Memory B cell (primary cell): ENCODE data around the gene AFDN.

Experiments
- ATAC-seq: fragments of 150-1000 bp; cut with Tn5 transposase; 2 replicates; pipeline ENCODE4 v1.10.0; 2021; ENCODE audit warnings: low read depth, mild to moderate bottlenecking, moderate library complexity
- DNase-seq, 2 donors: peaks; one replicate each; pipeline ENCODE4 v3.0.0; 2022; ENCODE audit warnings: low spot score in 2 of 2
- H3K27ac Mint-ChIP-seq: one replicate; pipeline ENCODE4 v1.8.0; 2022; ENCODE audit warnings: mild to moderate bottlenecking, moderate library complexity, mixed read lengths
- H3K27me3 Mint-ChIP-seq: one replicate; pipeline ENCODE4 v1.8.0; 2022; ENCODE audit warnings: mixed read lengths
- H3K36me3 Mint-ChIP-seq: one replicate; pipeline ENCODE4 v1.8.0; 2022; ENCODE audit warnings: mild to moderate bottlenecking, mixed read lengths
- H3K4me1 Mint-ChIP-seq: one replicate; pipeline ENCODE4 v1.8.0; 2022; ENCODE audit warnings: mixed read lengths
- H3K4me3 Mint-ChIP-seq: one replicate; pipeline ENCODE4 v1.8.0; 2022; ENCODE audit warnings: mild to moderate bottlenecking, moderate library complexity, mixed read lengths
- H3K9me3 Mint-ChIP-seq: one replicate; pipeline ENCODE4 v1.8.0; 2022; ENCODE audit warnings: mixed read lengths

The AFDN gene

GRCh38 chr6:168002804-168003203 lies 176.1 kb downstream of the AFDN start:
- ATAC-seq (no peak), DNase-seq (no peak)
- Mint-ChIP-seq H3K9me3 (no peaks in the 10 kb centered on the region), H3K27ac (no peak overlapping the region), H3K4me3 (no peak overlapping the region), H3K4me1 (no peaks in the 10 kb centered on the region), H3K36me3 (no peaks in the 10 kb centered on the region), H3K27me3 (peaks cover 3% of the 10 kb centered on the region)

GRCh38 chr6:168004023-168004422 lies 177.3 kb downstream of the AFDN start:
- no peak overlapping the region for H3K27ac Mint-ChIP-seq
- no peaks in the 10 kb centered on the region for H3K4me1 Mint-ChIP-seq
- H3K9me3 Mint-ChIP-seq, result peaks cover 5% of the 10 kb centered on the region
- DNase-seq (no peak), ATAC-seq (no peak)
- no peaks in the 10 kb centered on the region for H3K27me3 Mint-ChIP-seq
- no peak overlapping the region for H3K4me3 Mint-ChIP-seq
- H3K36me3 Mint-ChIP-seq, result no peaks in the 10 kb centered on the region

GRCh38 chr6:168004945-168005344 lies 178.2 kb downstream of the AFDN start:
- ATAC-seq, result no peak
- no peak overlapping the region for H3K27ac Mint-ChIP-seq
- no peaks in the 10 kb centered on the region for H3K36me3 Mint-ChIP-seq
- no peak overlapping the region for H3K4me3 Mint-ChIP-seq
- H3K9me3 Mint-ChIP-seq, result peaks cover 10% of the 10 kb centered on the region
- DNase-seq, result no peak
- H3K27me3 Mint-ChIP-seq, result no peaks in the 10 kb centered on the region
- H3K4me1 Mint-ChIP-seq, result no peaks in the 10 kb centered on the region

GRCh38 chr6:168005796-168006195 lies 179.1 kb downstream of the AFDN start:
- peaks cover 15% of the 10 kb centered on the region for H3K9me3 Mint-ChIP-seq
- H3K36me3 Mint-ChIP-seq, result peaks cover 1% of the 10 kb centered on the region
- H3K27me3 Mint-ChIP-seq, result no peaks in the 10 kb centered on the region
- H3K27ac Mint-ChIP-seq, result no peak overlapping the region
- DNase-seq (no peak), ATAC-seq (no peak)
- no peak overlapping the region for H3K4me3 Mint-ChIP-seq
- H3K4me1 Mint-ChIP-seq, result no peaks in the 10 kb centered on the region

GRCh38 chr6:168007592-168008338 lies 181.1 kb downstream of the AFDN start:
- Mint-ChIP-seq H3K27ac (no peak overlapping the region), H3K36me3 (peaks cover 5% of the 10 kb centered on the region), H3K9me3 (peaks cover 26% of the 10 kb centered on the region), H3K27me3 (no peaks in the 10 kb centered on the region), H3K4me1 (no peaks in the 10 kb centered on the region), H3K4me3 (no peak overlapping the region)
- ATAC-seq (no peak), DNase-seq (no peak)

- ATAC-seq (no peak), DNase-seq (no peak)
- no peak overlapping the region for H3K27ac Mint-ChIP-seq
- H3K27me3 Mint-ChIP-seq, result peaks cover 1% of the 10 kb centered on the region
- peaks cover 5% of the 10 kb centered on the region for H3K36me3 Mint-ChIP-seq
- H3K4me3 Mint-ChIP-seq, result no peak overlapping the region
- peaks cover 28% of the 10 kb centered on the region for H3K9me3 Mint-ChIP-seq
- H3K4me1 Mint-ChIP-seq, result no peaks in the 10 kb centered on the region
Measured at GRCh38 chr6:168009331-168009730, 182.6 kb downstream of the AFDN start.

- no peaks in the 10 kb centered on the region for H3K4me1 Mint-ChIP-seq
- no peak overlapping the region for H3K27ac Mint-ChIP-seq
- no peak overlapping the region for H3K4me3 Mint-ChIP-seq
- H3K36me3 Mint-ChIP-seq, result peaks cover 5% of the 10 kb centered on the region
- peaks cover 28% of the 10 kb centered on the region for H3K9me3 Mint-ChIP-seq
- DNase-seq (no peak), ATAC-seq (no peak)
- H3K27me3 Mint-ChIP-seq, result peaks cover 1% of the 10 kb centered on the region
Measured at GRCh38 chr6:168011291-168011690, 184.6 kb downstream of the AFDN start.

- no peak for ATAC-seq
- H3K9me3 Mint-ChIP-seq, result peaks cover 28% of the 10 kb centered on the region
- H3K36me3 Mint-ChIP-seq, result peaks cover 5% of the 10 kb centered on the region
Measured at GRCh38 chr6:168012431-168013249, 185.9 kb downstream of the AFDN start.

GRCh38 chr6:168013250-168013915 lies 186.7 kb downstream of the AFDN start:
- peaks cover 3% of the 10 kb centered on the region for H3K27me3 Mint-ChIP-seq
- no peak overlapping the region for H3K4me3 Mint-ChIP-seq
- H3K4me1 Mint-ChIP-seq, result no peaks in the 10 kb centered on the region
- ATAC-seq, result no peak
- peaks cover 25% of the 10 kb centered on the region for H3K9me3 Mint-ChIP-seq
- no peak for DNase-seq
- no peak overlapping the region for H3K27ac Mint-ChIP-seq
- H3K36me3 Mint-ChIP-seq, result peaks cover 5% of the 10 kb centered on the region

More at GRCh38 chr6:168012431-168013249, 185.9 kb downstream of the AFDN start:
- H3K4me1 Mint-ChIP-seq, result no peaks in the 10 kb centered on the region
- no peak overlapping the region for H3K4me3 Mint-ChIP-seq
- DNase-seq, result no peak
- H3K27me3 Mint-ChIP-seq, result peaks cover 3% of the 10 kb centered on the region
- H3K27ac Mint-ChIP-seq, result no peak overlapping the region

GRCh38 chr6:168014428-168014827 lies 187.7 kb downstream of the AFDN start:
- Mint-ChIP-seq H3K4me3 (no peak overlapping the region), H3K27ac (no peak overlapping the region), H3K36me3 (peaks cover 5% of the 10 kb centered on the region), H3K9me3 (peaks cover 26% of the 10 kb centered on the region), H3K4me1 (no peaks in the 10 kb centered on the region), H3K27me3 (peaks cover 3% of the 10 kb centered on the region)
- DNase-seq (no peak), ATAC-seq (no peak)

- peaks cover 21% of the 10 kb centered on the region for H3K9me3 Mint-ChIP-seq
- DNase-seq, result no peak
- no peak overlapping the region for H3K27ac Mint-ChIP-seq
- H3K27me3 Mint-ChIP-seq, result peaks cover 3% of the 10 kb centered on the region
- no peak overlapping the region for H3K4me3 Mint-ChIP-seq
- no peaks in the 10 kb centered on the region for H3K4me1 Mint-ChIP-seq
- peaks cover 5% of the 10 kb centered on the region for H3K36me3 Mint-ChIP-seq
- ATAC-seq, result no peak
Measured at GRCh38 chr6:168015009-168015408, 188.3 kb downstream of the AFDN start.

- no peak for ATAC-seq
- no peaks in the 10 kb centered on the region for H3K4me1 Mint-ChIP-seq
- H3K27ac Mint-ChIP-seq, result no peak overlapping the region
- no peak overlapping the region for H3K4me3 Mint-ChIP-seq
- H3K36me3 Mint-ChIP-seq, result peaks cover 5% of the 10 kb centered on the region
- H3K9me3 Mint-ChIP-seq, result peaks cover 17% of the 10 kb centered on the region
- DNase-seq, result no peak
- H3K27me3 Mint-ChIP-seq, result peaks cover 3% of the 10 kb centered on the region
Measured at GRCh38 chr6:168015482-168016175, 188.9 kb downstream of the AFDN start.

- no peak for ATAC-seq
- Mint-ChIP-seq H3K9me3 (peaks cover 12% of the 10 kb centered on the region), H3K27me3 (peaks cover 3% of the 10 kb centered on the region), H3K27ac (no peak overlapping the region), H3K4me1 (no peaks in the 10 kb centered on the region), H3K36me3 (peaks cover 2% of the 10 kb centered on the region), H3K4me3 (no peak overlapping the region)
- DNase-seq, result no peak
Measured at GRCh38 chr6:168016176-168016620, 189.5 kb downstream of the AFDN start.
